ENCODE results near the gene VCAN.

- TF ChIP-seq CTCF (tag by site-specific recombination; IDR thresholded peaks at IDR 0.05) (no peak), ZNF24 (tag by site-specific recombination; IDR thresholded peaks at IDR 0.05) (no peak), ZNF350 (tag by site-specific recombination; IDR thresholded peaks at IDR 0.05) (no peak)
Measured at GRCh38 chr5:83524345-83524744, 52.8 kb downstream of the VCAN start.

Data from HEK293 (cell line).